CMK (cell line): ENCODE results near the gene IL20.

Experiments
- DNase-seq: peaks from one replicate; pipeline ENCODE4 v3.0.0-alpha.2; 2010; ENCODE audit warnings: low read depth

Gene IL20

GRCh38 chr1:206880314-206880713 is 14.9 kb downstream of the IL20 start:
- DNase-seq: no peak

GRCh38 chr1:206882555-206882954 is 17.1 kb downstream of the IL20 start:
- DNase-seq: no peak

DNA sequence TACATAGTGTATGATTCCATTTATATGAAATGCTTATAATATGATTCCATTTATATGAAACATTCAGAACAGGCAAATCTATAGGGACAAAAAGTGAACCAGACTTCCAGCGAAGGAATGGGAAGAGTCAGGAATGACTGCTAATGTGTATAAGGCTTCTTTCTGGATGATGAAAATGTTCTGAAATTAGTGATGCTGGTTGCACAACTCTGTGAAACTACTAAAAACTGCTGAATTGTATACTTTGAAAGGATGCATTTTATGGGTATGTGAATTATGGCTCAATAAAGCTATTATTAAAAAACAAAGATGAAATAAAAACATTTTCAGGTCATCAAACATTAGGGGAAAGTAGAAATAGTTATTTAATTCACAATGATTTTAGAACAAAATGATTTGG is 17.7 kb downstream of the IL20 start:
- DNase-seq: no peak

DNA sequence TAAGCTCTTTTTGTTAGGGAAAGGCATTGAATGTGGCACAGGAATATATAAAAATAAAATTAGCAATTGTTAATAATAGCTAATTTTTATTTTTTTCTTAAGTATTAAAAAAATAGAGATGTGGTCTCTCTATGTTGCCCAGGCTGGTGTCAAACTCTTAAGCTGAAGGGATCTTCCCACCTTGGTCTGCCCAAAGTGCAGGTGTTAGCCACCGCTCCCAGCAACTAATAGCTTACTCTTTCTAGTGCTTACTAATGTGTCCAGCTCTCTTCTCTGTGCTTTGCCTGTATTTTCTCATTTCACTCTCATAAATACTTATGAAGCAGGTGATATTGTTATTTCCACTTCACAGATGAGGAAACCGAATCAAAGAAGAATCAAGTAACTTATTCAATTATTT is 18.5 kb downstream of the IL20 start:
- no peak for DNase-seq

- no peak for DNase-seq
Observed at GRCh38 chr1:206885341-206886060, 20.1 kb downstream of the IL20 start.

- no peak for DNase-seq
Observed at GRCh38 chr1:206886831-206887230, 21.4 kb downstream of the IL20 start.

GRCh38 chr1:206887701-206888100 is 22.3 kb downstream of the IL20 start:
- no peak for DNase-seq

- DNase-seq: no peak
Observed at GRCh38 chr1:206890125-206891060, 25.0 kb downstream of the IL20 start.

DNA sequence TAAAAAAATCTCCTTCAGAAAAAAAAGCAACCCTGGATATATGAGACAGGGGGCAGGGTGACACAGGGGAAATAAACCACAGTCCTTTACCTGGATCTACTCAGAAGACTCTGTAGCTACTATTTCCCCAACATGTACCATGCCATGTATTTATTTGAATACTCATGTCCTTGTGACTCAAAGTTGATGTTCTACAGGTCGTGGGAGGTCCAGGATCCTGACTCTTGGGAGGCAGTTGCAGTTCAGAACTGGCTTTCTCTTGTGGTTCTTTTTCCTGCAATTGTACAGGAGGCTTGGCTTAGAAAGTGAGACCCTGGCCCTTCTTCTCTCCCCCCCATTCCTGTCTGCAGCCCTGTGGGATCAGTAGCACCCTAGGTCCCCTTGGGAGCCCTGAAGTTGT is 26.0 kb downstream of the IL20 start:
- no peak for DNase-seq

- DNase-seq: no peak
Observed at GRCh38 chr1:206892351-206892984, 27.0 kb downstream of the IL20 start.

DNA sequence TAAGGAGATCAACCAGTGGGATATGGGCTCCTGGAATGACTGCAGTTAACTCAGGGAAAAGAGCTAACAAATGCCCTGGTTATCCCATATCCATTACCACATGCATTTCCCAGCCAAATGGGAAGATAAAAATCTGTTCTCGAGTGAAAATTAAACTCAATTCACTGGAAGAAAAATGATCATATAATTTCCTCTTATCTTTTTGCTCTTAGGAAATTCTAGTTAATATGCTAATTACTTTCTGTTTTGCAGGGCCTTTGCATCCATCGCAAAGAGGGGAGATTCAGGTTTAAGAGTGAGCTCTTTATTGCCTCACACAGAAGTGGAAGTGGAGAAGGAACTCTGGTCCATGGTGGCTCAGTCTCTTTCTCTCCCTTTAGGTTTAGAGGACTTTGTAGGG is 28.0 kb downstream of the IL20 start:
- no peak for DNase-seq

- no peak for DNase-seq
Observed at GRCh38 chr1:206895325-206895724, 29.9 kb downstream of the IL20 start.

DNA sequence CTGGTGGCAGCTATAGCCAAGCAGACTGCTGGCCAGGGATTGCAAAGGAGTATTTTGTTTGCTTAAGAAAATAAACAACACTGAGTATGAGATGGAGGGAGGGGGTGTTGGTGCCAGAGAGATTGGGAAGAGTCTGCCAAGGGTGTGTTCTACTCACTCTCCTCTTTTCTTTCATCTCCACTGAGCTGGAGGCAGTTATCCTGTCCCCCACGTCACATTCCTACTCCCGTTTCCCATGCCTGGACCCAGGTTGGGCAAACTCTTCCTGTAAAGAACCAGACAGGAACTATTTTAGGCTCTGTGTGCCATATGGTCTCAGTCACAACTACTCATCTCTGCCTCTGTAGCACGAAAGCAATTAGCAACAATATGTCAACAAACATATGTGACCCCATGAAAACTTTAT is 30.4 kb downstream of the IL20 start:
- no peak for DNase-seq

- DNase-seq: no peak
Observed at GRCh38 chr1:206896261-206896660, 30.8 kb downstream of the IL20 start.

DNA sequence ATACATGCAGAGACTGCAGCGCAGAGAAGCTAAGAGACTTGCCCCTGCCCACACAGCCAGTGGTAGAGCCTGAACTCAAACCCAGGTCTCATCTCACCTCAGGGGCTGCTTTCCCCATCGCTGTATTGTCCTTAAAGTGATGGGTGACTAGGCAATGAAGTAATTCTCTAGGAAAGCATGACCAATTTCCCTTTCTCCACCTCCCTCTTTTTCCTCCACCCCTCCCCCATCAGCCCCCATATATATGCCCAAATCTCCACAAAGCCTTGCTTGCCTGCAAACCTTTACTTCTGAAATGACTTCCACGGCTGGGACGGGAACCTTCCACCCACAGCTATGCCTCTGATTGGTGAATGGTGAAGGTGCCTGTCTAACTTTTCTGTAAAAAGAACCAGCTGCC is 31.8 kb downstream of the IL20 start, which contains the start of gene IL24:
Gene IL24, plus strand, starts transcription at position 269 of the 400 bp plus-strand sequence. CDS start 390 bp downstream, outside the sequence.
- DNase-seq: no peak

DNA sequence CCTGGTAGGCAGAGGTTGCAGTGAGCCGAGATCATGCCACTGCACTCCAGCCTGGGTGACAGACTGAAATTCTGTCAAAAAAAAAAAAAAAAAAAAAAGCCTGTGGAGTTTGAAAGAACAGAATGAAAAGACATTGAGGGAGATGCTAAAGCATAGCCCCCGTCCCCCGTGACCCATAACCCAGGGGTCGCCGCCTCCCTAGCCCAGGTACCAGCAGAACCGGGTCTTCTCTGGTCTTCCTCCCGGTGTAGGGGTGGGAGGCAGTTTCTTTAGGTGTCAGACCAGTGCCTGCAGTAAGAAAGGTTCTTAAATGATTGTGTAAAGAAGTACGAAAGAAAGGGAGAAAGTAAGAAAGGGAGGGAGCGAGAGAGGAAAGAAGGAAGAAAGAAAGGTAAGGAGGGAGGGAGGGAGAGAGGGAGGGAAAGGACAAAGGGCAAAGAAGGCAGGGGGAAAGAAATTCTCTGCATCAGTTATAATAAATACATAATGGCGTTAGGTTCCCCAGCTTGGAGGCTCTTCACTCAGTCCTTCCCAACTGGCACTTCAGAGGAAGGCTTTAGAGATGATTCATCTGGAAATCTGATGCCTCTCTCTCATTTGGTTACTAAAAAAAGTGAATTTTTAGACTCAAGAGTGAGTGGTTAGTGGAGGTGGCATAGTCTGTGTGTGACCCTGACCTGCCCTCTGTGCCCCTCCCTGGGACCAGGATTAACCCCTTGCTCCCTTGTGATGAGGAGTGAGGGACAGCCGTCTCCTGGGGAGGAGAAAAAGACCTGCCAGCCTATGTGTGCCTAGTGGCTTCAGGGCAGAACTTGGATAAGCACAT is 32.9 kb downstream of the IL20 start:
- DNase-seq: no peak

DNA sequence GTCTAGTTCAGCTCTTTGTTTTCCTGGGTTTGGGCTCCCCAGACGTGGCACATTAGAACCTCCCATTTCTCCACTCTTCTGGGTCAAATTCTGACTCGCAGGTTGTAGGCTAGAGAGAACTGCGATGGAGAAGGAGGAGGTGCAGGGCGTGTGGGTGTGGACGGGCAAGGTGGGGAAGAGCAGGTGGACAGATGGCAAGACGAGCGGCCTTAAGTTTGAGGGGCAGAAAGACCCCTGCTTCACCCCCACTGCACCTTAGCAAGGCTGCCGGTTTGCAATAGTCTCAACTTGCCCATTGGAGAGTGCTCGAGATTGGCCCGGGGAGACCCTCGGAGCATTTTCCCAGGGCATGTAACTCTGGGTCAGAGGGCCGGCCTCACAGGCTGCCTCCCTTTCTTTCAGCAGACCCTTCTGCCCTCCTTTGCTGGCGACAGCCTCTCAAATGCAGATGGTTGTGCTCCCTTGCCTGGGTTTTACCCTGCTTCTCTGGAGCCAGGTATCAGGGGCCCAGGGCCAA is 33.5 kb downstream of the IL20 start:
- DNase-seq: no peak

DNA sequence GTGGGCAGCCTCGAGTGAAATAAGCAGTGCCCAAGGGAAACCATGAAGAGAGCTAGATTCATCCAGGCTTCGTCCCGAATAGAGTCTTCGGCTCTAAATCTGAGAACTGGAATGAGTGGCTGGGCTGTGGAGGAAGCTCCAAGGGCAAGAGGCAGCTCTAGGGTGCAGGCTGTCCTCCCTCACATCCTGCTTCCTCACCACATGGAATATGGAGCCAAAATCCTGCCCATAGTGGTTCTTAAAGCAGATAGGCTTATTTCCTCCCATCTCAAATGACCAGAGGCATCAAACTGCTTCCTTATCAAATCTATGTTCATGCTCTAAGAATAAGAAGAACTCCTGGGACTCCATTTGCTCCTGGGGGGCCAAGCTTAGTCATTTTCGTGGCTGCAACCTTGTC is 34.3 kb downstream of the IL20 start:
- DNase-seq: no peak

- DNase-seq: no peak
Observed at GRCh38 chr1:206900149-206900548, 34.7 kb downstream of the IL20 start.

GRCh38 chr1:206901944-206902343 is 36.5 kb downstream of the IL20 start:
- DNase-seq: no peak

DNA sequence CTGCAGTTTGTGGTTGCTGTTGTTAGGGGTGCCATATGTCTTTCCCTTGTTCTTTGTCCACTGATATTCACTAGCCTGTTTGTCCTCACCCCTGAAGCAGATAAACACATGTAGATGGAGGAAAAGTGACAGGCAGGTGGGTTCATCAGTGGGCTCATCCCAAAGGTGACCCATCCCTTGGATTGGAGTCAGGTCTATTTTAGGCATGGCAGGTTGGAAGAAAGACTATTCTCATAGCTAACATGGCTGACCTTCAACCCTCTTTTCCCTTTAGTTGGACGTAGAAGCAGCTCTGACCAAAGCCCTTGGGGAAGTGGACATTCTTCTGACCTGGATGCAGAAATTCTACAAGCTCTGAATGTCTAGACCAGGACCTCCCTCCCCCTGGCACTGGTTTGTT is 37.3 kb downstream of the IL20 start:
- no peak for DNase-seq

DNA sequence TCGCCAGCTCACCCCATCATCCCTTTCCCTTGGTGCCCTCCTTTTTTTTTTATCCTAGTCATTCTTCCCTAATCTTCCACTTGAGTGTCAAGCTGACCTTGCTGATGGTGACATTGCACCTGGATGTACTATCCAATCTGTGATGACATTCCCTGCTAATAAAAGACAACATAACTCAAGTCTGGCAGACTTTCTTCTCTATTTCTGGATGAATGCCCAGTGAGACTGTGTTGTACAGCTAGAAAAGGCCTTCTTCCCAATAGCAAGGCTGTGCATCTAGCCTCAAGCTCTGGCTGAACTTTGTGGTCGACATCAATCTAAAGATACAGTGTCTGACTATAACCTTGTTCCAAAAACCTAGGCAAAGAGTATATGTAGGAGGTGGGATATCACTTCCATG is 38.3 kb downstream of the IL20 start:
- no peak for DNase-seq
